ENCODE results near the gene APOBEC3G.
"Not testable (repeated sequence)": the region's sequence is repeated elsewhere in the genome, so short reads cannot be mapped to it uniquely, and the experiment has no call there.

GRCh38 chr22:39049486-39049885 lies 27.6 kb upstream of the APOBEC3G start:
- TF ChIP-seq, protein P1, sequence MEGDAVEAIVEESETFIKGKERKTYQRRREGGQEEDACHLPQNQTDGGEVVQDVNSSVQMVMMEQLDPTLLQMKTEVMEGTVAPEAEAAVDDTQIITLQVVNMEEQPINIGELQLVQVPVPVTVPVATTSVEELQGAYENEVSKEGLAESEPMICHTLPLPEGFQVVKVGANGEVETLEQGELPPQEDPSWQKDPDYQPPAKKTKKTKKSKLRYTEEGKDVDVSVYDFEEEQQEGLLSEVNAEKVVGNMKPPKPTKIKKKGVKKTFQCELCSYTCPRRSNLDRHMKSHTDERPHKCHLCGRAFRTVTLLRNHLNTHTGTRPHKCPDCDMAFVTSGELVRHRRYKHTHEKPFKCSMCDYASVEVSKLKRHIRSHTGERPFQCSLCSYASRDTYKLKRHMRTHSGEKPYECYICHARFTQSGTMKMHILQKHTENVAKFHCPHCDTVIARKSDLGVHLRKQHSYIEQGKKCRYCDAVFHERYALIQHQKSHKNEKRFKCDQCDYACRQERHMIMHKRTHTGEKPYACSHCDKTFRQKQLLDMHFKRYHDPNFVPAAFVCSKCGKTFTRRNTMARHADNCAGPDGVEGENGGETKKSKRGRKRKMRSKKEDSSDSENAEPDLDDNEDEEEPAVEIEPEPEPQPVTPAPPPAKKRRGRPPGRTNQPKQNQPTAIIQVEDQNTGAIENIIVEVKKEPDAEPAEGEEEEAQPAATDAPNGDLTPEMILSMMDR (IDR thresholded peaks at IDR 0.05): not testable (repeated sequence)
- not testable (repeated sequence) for TF ChIP-seq POLR2A, EP300 (IDR thresholded peaks at IDR 0.05)

Measured in tibial nerve (tissue), 4 donors.